Glutamatergic neuron (in vitro differentiated cells): ENCODE results near the gene FBXO33. TPM values are rescaled to one million over a fixed set of nuclear protein-coding genes. Genes with fewer than 3 reads are reported as not detected.

ENCODE experiments used
- DNase-seq: peaks from one replicate; pipeline ENCODE4 v3.0.0; 2022
- H3K27ac Mint-ChIP-seq: one replicate; pipeline ENCODE4 v1.8.0; 2020; ENCODE audit warnings: mild to moderate bottlenecking, mixed read lengths, inconsistent platforms; ENCODE audit not compliant: unreplicated experiment
- H3K27me3 Mint-ChIP-seq: one replicate; pipeline ENCODE4 v1.8.0; 2020; ENCODE audit warnings: mild to moderate bottlenecking, moderate library complexity, mixed read lengths, inconsistent platforms; ENCODE audit not compliant: unreplicated experiment
- H3K36me3 Mint-ChIP-seq: one replicate; pipeline ENCODE4 v1.8.0; 2020; ENCODE audit warnings: mild to moderate bottlenecking, mixed read lengths, inconsistent platforms; ENCODE audit not compliant: unreplicated experiment
- H3K4me1 Mint-ChIP-seq: one replicate; pipeline ENCODE4 v1.8.0; 2020; ENCODE audit warnings: mild to moderate bottlenecking, low read depth, mixed read lengths, inconsistent platforms; ENCODE audit not compliant: unreplicated experiment
- H3K4me3 Mint-ChIP-seq: one replicate; pipeline ENCODE4 v1.8.0; 2020; ENCODE audit warnings: mild to moderate bottlenecking, mixed read lengths, inconsistent platforms; ENCODE audit not compliant: unreplicated experiment
- H3K9me3 Mint-ChIP-seq: one replicate; pipeline ENCODE4 v1.8.0; 2020; ENCODE audit warnings: mild to moderate bottlenecking, moderate library complexity, mixed read lengths, inconsistent platforms; ENCODE audit not compliant: unreplicated experiment
- total RNA-seq: library from RNA; stranded (reverse); fragmentation: NEBNext Ultra II Directional; extraction: Animal tissue kit (Norgen Biotek cat#: 25700); gene quantifications from one replicate; pipeline ENCODE4 v1.2.1, GENCODE V29; 2021; ENCODE audit not compliant: unreplicated experiment
- TF ChIP-seq, protein P1 (sequence below): fragments of 200-600 bp; sonication (generic); IDR thresholded peaks from one replicate; pipeline ENCODE4 v1.5.0; 2021; ENCODE audit not compliant: partially characterized antibody, unreplicated experiment

Gene FBXO33
- total RNA-seq, 1 donor from 2014 or later = 4.7 TPM

GRCh38 chr14:39451811-39452210, 19.6 kb upstream of the FBXO33 start:
- Mint-ChIP-seq H3K36me3 (no peaks in the 10 kb centered on the region), H3K27ac (no peak overlapping the region), H3K9me3 (no peaks in the 10 kb centered on the region), H3K27me3 (no peaks in the 10 kb centered on the region), H3K4me1 (peaks cover 9% of the 10 kb centered on the region), H3K4me3 (no peak overlapping the region)
- TF ChIP-seq, protein P1, sequence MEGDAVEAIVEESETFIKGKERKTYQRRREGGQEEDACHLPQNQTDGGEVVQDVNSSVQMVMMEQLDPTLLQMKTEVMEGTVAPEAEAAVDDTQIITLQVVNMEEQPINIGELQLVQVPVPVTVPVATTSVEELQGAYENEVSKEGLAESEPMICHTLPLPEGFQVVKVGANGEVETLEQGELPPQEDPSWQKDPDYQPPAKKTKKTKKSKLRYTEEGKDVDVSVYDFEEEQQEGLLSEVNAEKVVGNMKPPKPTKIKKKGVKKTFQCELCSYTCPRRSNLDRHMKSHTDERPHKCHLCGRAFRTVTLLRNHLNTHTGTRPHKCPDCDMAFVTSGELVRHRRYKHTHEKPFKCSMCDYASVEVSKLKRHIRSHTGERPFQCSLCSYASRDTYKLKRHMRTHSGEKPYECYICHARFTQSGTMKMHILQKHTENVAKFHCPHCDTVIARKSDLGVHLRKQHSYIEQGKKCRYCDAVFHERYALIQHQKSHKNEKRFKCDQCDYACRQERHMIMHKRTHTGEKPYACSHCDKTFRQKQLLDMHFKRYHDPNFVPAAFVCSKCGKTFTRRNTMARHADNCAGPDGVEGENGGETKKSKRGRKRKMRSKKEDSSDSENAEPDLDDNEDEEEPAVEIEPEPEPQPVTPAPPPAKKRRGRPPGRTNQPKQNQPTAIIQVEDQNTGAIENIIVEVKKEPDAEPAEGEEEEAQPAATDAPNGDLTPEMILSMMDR = no peak
- no peak for DNase-seq

GRCh38 chr14:39447175-39447661, 15.0 kb upstream of the FBXO33 start:
- no peaks in the 10 kb centered on the region for H3K36me3 Mint-ChIP-seq
- no peak overlapping the region for H3K4me3 Mint-ChIP-seq
- H3K27me3 Mint-ChIP-seq = no peaks in the 10 kb centered on the region
- H3K9me3 Mint-ChIP-seq = peaks cover 4% of the 10 kb centered on the region
- no peak overlapping the region for H3K27ac Mint-ChIP-seq
- H3K4me1 Mint-ChIP-seq = peaks cover 7% of the 10 kb centered on the region
- no peak for DNase-seq
- TF ChIP-seq, protein P1 = no peak

- H3K27me3 Mint-ChIP-seq = peaks cover 1% of the 10 kb centered on the region
- peaks cover 4% of the 10 kb centered on the region for H3K9me3 Mint-ChIP-seq
- H3K27ac Mint-ChIP-seq = no peak overlapping the region
- peaks cover 7% of the 10 kb centered on the region for H3K4me1 Mint-ChIP-seq
- no peak for DNase-seq
- TF ChIP-seq, protein P1 = no peak
- peaks cover 5% of the 10 kb centered on the region for H3K36me3 Mint-ChIP-seq
- no peak overlapping the region for H3K4me3 Mint-ChIP-seq
Observed at GRCh38 chr14:39446131-39446744, 14.0 kb upstream of the FBXO33 start.

GRCh38 chr14:39442293-39442692, 10.1 kb upstream of the FBXO33 start:
- Mint-ChIP-seq H3K27ac (no peak overlapping the region), H3K27me3 (peaks cover 1% of the 10 kb centered on the region), H3K9me3 (peaks cover 4% of the 10 kb centered on the region), H3K4me1 (peaks cover 12% of the 10 kb centered on the region), H3K4me3 (no peak overlapping the region), H3K36me3 (peaks cover 5% of the 10 kb centered on the region)
- TF ChIP-seq, protein P1 = no peak
- DNase-seq = no peak

GRCh38 chr14:39441805-39442204, 9.6 kb upstream of the FBXO33 start:
- TF ChIP-seq, protein P1 = no peak
- H3K27me3 Mint-ChIP-seq = peaks cover 1% of the 10 kb centered on the region
- no peak overlapping the region for H3K4me3 Mint-ChIP-seq
- no peak overlapping the region for H3K27ac Mint-ChIP-seq
- peaks cover 5% of the 10 kb centered on the region for H3K36me3 Mint-ChIP-seq
- DNase-seq = no peak
- H3K9me3 Mint-ChIP-seq = peaks cover 4% of the 10 kb centered on the region
- peaks cover 12% of the 10 kb centered on the region for H3K4me1 Mint-ChIP-seq
